Activated CD4-positive, alpha-beta T cell treated with anti-CD3 and anti-CD28 coated beads, Interleukin-2, Interleukin-4, amounts not matched to agents 100 ng/mL and 50 ng/mL, durations not matched to agents 16 hours and 8 hours (primary cell): ENCODE measurements around the gene LIN28A.
"Not testable (repeated sequence)": the region's sequence is repeated elsewhere in the genome, so short reads cannot be mapped to it uniquely, and the experiment has no call there.

ENCODE experiments used
- DNase-seq: peaks from one replicate; pipeline ENCODE4 v3.0.0-alpha.2; 2020; ENCODE audit warnings: low spot score

LIN28A gene

DNA sequence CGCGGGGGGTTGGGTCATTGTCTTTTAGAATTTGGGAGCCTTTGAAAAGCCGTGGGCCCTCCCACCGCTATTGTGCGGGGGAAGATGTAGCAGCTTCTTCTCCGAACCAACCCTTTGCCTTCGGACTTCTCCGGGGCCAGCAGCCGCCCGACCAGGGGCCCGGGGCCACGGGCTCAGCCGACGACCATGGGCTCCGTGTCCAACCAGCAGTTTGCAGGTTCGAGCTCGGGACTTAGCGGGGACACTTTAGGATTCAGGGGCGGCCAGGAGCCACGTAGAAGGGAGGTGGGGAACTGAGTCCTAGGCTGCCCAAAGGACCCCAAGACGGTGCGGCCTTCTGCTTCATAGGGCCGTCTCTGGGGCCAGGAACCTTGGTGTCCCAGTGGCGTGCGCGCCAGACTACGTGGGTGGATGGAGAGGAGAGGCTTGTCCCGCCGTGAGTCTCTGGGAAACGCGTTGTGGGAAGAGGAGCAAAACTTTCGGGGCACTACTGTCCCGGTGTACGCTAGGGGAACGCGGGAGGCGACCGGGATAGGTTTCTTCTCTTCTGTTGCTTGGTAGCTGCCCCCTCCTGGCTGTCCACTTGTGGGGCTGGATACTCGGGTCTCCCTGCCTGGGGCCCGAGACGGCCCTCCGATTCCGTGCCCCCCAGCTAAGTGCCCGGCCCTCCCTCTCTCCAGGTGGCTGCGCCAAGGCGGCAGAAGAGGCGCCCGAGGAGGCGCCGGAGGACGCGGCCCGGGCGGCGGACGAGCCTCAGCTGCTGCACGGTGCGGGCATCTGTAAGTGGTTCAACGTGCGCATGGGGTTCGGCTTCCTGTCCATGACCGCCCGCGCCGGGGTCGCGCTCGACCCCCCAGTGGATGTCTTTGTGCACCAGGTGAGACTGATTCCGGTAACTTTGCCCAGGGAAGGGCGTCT, at the start of gene LIN28A:
Gene LIN28A, plus strand, starts transcription at position 112 of the 918 bp plus-strand sequence. Its CDS starts 75 bp downstream, at position 187.
- DNase-seq: no peak

GRCh38 chr1:26361605-26362122, 49.0 kb upstream of the LIN28A start:
- DNase-seq: no peak

DNA sequence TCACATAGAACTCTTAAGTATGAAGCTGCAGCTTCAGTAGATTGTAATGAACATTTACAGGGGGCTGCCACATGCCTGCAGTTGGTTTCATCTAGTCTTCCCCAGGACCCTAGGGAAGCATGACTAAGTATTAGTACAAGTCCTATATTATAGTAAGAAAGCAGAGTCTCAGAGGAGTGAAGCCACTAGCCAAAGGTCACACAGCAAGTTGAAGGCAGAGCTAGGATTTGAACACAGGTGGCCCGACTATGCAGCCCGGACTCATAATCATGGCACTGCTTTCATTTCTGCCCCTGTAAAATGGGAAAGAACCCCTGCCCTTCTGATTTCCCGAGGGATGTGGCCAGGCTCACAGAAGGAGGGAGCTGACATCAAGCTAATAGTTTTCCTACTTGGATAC, 48.3 kb upstream of the LIN28A start:
- no peak for DNase-seq

DNA sequence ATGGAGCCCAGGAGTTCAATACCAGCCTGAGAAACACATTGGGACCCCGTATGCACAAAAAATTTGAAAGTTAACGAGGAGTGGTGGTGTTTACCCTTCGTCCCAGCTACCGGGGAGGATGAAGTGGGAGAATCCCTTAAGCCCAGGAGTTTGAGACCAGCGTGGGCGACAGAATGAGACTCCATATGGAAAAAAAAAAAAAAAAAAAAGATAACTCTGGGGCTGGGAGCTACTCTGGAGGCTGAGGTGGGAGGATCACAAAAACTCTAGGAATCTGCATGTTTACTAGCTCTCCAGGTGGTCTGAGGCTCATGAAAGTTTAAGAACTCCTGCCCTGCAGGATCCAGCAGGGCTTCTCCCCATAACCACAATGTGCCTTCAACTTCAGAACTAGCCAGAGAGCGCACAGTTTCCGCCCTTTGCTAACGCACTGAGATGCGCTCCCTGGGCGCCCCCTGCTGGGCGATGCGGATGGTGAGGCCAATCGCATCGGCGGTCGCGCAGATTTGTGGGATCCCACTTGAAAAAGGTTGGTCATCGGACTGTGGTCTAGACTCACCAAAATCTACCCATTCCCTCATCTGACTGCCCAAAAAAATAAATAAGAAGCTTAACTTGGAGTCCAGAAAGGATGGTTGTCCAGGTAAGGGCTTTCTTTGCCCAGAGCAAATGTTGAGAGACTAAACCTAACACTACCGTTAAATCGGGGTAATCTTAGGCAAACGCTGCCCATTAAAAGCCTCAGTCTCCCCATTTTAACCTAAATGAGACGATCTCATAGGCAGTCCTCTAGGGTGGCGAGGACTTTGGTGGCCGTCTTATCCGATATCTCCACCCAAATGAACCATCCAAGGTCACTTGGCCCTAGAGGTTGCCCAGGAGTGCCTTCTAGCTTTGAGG, 46.8 kb upstream of the LIN28A start:
- DNase-seq: peak; percentile 88

DNA sequence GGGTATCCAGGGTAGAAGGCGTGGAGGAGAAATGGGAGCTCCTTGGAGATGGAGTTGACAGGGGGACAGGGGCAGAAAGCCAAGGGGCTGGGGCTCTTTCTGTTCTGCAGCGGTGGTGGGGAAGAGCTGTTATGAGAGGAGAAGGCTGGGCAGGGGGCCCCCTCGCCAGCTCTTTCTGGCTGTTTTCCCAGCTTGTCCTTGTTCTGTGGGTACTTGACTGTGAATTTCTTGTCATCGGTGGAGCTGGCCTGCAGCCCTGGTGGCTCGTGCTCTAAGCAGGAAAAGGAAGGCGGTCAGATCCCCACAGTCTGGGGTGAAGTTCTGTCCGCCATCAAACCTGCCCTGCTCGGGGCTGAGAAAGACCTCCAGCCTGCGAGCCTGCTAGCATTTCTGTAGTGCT, 45.7 kb upstream of the LIN28A start:
- DNase-seq: no peak

GRCh38 chr1:26367441-26367840, 43.2 kb upstream of the LIN28A start:
- DNase-seq: no peak

DNA sequence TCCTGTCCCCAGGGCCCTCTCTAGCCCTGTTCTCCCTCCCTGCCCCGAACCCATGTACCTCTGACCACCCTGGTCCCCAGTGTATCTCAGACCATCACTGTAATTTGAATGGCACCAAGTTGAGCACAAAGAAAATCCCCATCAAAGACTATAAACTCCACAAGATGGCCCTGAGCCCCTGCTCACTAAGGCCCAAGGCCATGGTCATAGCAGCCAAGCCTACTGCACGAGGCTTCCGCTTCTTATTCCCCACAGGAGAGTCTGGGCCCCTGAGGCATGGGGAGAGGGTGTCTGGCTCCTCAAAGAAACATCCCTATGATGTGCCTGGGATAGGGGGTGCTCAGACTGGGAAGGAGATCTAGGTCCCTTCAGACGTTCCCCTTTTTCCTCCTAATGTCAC, 42.6 kb upstream of the LIN28A start:
- no peak for DNase-seq

GRCh38 chr1:26368486-26368885, 42.1 kb upstream of the LIN28A start:
- no peak for DNase-seq

- DNase-seq: no peak
Measured at GRCh38 chr1:26370591-26371382, 39.8 kb upstream of the LIN28A start.

DNA sequence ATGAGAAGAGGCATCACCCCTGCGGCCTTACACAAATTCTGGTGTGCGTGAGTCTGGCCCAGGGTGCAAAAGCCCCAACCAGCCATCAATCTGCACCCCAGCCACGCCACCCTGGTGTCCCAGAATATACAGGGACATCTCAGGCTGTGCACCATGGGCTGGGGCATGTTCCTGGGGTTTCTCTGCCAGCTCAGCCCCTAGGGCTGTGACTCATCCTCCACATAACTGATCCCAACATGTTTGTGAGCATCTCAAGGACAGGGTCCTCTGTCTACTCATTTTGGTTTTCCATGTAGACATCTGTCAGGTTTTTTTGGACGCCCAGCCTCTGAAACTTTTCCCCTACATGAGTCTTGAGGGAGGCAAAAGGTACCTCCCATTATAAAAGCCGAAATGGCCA, 38.6 kb upstream of the LIN28A start:
- DNase-seq: no peak

- DNase-seq: not testable (repeated sequence)
Measured at GRCh38 chr1:26372611-26373010, 38.0 kb upstream of the LIN28A start, which contains the start of gene ZNF683. Gene ZNF683 (minus strand): TSS chr1:26372750. CDS start chr1:26368571, 4,179 bp downstream.

GRCh38 chr1:26373281-26373680, 37.3 kb upstream of the LIN28A start:
- peak; percentile 24 for DNase-seq

- no peak for DNase-seq
Measured at GRCh38 chr1:26373789-26374188, 36.8 kb upstream of the LIN28A start.

DNA sequence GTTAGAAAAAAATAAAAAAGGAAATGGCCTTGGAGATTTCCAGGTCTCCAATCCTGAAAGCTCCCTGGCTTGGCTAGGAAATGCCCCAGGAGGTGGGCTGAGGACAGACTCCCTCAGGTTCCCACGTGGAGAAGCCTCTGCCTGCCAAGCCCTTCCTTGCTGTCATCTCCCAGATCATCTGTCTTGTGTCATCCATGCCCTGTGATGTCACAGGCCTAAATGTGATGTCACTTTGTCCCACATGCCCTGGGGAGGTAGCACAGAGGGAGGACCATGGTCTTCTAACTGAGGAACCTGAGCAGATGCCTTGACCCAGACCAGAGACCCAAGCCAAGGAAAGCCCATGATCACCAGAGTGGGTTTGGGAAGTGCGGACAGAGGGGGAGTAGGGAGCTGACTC, 36.3 kb upstream of the LIN28A start:
- not testable (repeated sequence) for DNase-seq

- no peak for DNase-seq
Measured at GRCh38 chr1:26375081-26375480, 35.5 kb upstream of the LIN28A start.

- DNase-seq: no peak
Measured at GRCh38 chr1:26376050-26376449, 34.6 kb upstream of the LIN28A start.

- peak; percentile 86 for DNase-seq
Measured at GRCh38 chr1:26378088-26378878, 32.3 kb upstream of the LIN28A start.

- no peak for DNase-seq
Measured at GRCh38 chr1:26378879-26379251, 31.8 kb upstream of the LIN28A start.

DNA sequence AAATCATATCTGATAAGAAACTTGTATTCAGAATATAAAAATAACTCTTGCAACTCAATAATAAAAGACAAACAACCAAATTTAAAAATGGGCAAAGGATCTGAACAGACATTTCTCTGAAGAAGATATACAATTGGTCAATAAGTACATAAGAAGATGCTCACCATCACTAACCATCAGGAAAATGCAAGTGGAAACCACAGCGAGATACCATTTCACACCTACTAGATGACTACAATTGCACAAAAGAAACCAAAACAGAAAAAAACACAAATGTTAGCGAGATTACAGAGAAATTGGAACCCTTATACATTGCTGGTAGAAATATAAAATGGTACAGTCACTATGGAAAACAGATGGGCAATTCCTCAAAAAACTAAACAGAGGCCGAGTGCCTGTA, 26.5 kb upstream of the LIN28A start:
- no peak for DNase-seq

DNA sequence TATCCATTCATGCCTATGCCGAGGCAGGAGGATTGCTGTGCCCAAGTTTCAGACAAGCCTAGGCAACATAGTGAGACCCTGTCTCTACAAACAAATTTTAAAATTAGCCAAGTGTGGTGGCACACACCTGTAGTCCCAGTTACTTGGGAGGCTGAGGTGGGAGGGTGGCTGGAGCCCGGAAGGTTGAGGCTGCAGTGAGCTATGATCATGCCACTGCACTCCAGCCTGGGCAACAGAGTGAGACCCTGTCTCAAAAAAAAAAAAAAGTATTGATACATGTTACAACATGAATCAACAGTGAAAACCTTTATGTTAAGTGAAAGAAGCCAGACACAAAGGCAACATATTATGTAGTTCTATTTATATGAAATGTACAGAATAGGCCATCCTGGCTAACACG, 25.6 kb upstream of the LIN28A start:
- not testable (repeated sequence) for DNase-seq

DNA sequence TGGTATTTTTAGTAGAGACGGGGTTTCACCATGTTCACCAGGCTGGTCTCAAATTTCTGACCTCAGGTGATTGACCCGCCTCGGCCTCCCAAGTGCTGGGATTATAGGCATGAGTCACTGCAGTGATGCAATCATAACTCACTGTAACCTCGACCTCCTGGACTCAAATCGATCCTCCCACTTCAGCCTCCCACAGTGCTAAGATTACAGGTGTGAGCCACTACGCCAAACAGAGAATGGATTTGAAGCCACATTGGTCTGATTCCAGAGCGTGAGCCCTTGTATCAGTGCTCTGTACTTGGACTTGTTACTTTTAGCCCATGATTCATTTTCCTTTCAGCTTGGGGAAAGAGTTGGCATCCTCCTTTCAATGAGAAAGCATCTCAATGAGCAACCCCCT, 23.2 kb upstream of the LIN28A start:
- DNase-seq: no peak
